Mesenchymal stem cell (in vitro differentiated cells and primary cell): ENCODE results near the gene CDRT15L2. TPM values are rescaled to one million over a fixed set of nuclear protein-coding genes. Genes with fewer than 3 reads are reported as not detected.
"Not testable (repeated sequence)": the region's sequence is repeated elsewhere in the genome, so short reads cannot be mapped to it uniquely, and the experiment has no call there.

ENCODE experiments used
- DNase-seq: peaks from one replicate; pipeline ENCODE4 v3.0.0-alpha.2; 2013
- H2AFZ ChIP-seq: one replicate; pipeline ENCODE4 v1.6.1; 2013; ENCODE audit warnings: low read depth, mild to moderate bottlenecking, control low read depth, inconsistent platforms, low read length, moderate library complexity
- H2AK5ac ChIP-seq: 2 replicates; pipeline ENCODE4 v1.6.1; 2013; ENCODE audit warnings: low read length, moderate library complexity, mild to moderate bottlenecking, inconsistent platforms; ENCODE audit not compliant: severe bottlenecking
- H2BK120ac ChIP-seq: one replicate; pipeline ENCODE4 v1.6.1; 2013; ENCODE audit warnings: low read depth, mild to moderate bottlenecking, inconsistent platforms, low read length, moderate library complexity
- H2BK12ac ChIP-seq, 2 experiments: one replicate each; pipeline ENCODE4 v1.6.1; 2013; ENCODE audit warnings: inconsistent platforms in 2 of 2, low read length in 2 of 2, mild to moderate bottlenecking in 2 of 2, moderate library complexity in 2 of 2, control low read depth in 1 of 2
- H2BK15ac ChIP-seq: one replicate; pipeline ENCODE4 v1.6.1; 2013; ENCODE audit warnings: mild to moderate bottlenecking, low read depth, inconsistent platforms; ENCODE audit not compliant: poor library complexity, severe bottlenecking
- H2BK5ac ChIP-seq: 2 replicates; pipeline ENCODE4 v1.6.1; 2013; ENCODE audit warnings: low read depth, mild to moderate bottlenecking, low read length, control low read depth, inconsistent platforms; ENCODE audit not compliant: poor library complexity, severe bottlenecking
- H3K14ac ChIP-seq, 2 experiments: one replicate each; pipeline ENCODE4 v1.6.1; 2013; ENCODE audit warnings: inconsistent platforms in 2 of 2, low read length in 2 of 2, control low read depth in 1 of 2, mild to moderate bottlenecking in 1 of 2, moderate library complexity in 1 of 2
- H3K18ac ChIP-seq, 2 experiments: one replicate each; pipeline ENCODE4 v1.6.1; 2013; ENCODE audit warnings: inconsistent platforms in 2 of 2, low read length in 2 of 2, control low read depth in 1 of 2, low read depth in 1 of 2, mild to moderate bottlenecking in 1 of 2
- H3K23ac ChIP-seq, 2 experiments: one replicate each; pipeline ENCODE4 v1.6.1; 2013; ENCODE audit warnings: inconsistent platforms in 2 of 2, low read length in 2 of 2, mild to moderate bottlenecking in 2 of 2, moderate library complexity in 2 of 2, control low read depth in 1 of 2
- H3K27ac ChIP-seq: 2 replicates; pipeline ENCODE4 v1.5.1; 2013; ENCODE audit warnings: mild to moderate bottlenecking, moderate library complexity, low read length, control low read depth, inconsistent platforms; ENCODE audit not compliant: poor library complexity, severe bottlenecking
- H3K27me3 ChIP-seq, 2 experiments: 2 replicates each; pipeline versions ENCODE4 v1.6.1 to v1.7.0; 2013; ENCODE audit warnings: low read length in 2 of 2, mild to moderate bottlenecking in 2 of 2, moderate library complexity in 2 of 2, control low read depth in 1 of 2, inconsistent platforms in 1 of 2; ENCODE audit not compliant: control insufficient read depth in 1 of 2, insufficient read depth in 1 of 2
- H3K36me3 ChIP-seq, 2 experiments: 2 replicates each; pipeline versions ENCODE4 v1.6.1 to v1.7.0; 2013; ENCODE audit warnings: low read length in 2 of 2, control low read depth in 1 of 2, inconsistent platforms in 1 of 2, low read depth in 1 of 2, mild to moderate bottlenecking in 1 of 2; ENCODE audit not compliant: insufficient read depth in 2 of 2, control insufficient read depth in 1 of 2
- H3K4ac ChIP-seq, 2 experiments: one replicate each; pipeline ENCODE4 v1.6.1; 2013; ENCODE audit warnings: inconsistent platforms in 2 of 2, low read length in 2 of 2, mild to moderate bottlenecking in 2 of 2, moderate library complexity in 2 of 2, control low read depth in 1 of 2, low read depth in 1 of 2
- H3K4me1 ChIP-seq: 2 replicates; pipeline ENCODE4 v1.6.1; 2013; ENCODE audit warnings: low read depth, low read length, control low read depth; ENCODE audit not compliant: control insufficient read depth, insufficient read depth
- H3K4me2 ChIP-seq: 2 replicates; pipeline ENCODE4 v1.6.1; 2013; ENCODE audit warnings: low read length, mild to moderate bottlenecking, inconsistent platforms; ENCODE audit not compliant: poor library complexity, severe bottlenecking
- H3K4me3 ChIP-seq, 2 experiments: 2 replicates each; pipeline versions ENCODE4 v1.5.1 to v1.7.0; 2013; ENCODE audit warnings: low read length in 2 of 2, mild to moderate bottlenecking in 2 of 2, control low read depth in 1 of 2, low read depth in 1 of 2; ENCODE audit not compliant: insufficient read depth in 1 of 2
- H3K79me1 ChIP-seq: replicated peaks from 2 replicates; pipeline ENCODE4 v1.6.1; 2013; ENCODE audit warnings: mild to moderate bottlenecking, control low read depth, low read length, inconsistent platforms; ENCODE audit not compliant: poor library complexity, severe bottlenecking
- H3K9ac ChIP-seq: 2 replicates; pipeline ENCODE4 v1.7.0; 2013; ENCODE audit warnings: mild to moderate bottlenecking, low read length, moderate library complexity
- H3K9me3 ChIP-seq: 2 replicates; pipeline ENCODE4 v1.7.0; 2013; ENCODE audit warnings: mild to moderate bottlenecking, low read length; ENCODE audit not compliant: control insufficient read depth
- H4K8ac ChIP-seq: one replicate; pipeline ENCODE4 v1.6.1; 2013; ENCODE audit warnings: inconsistent platforms, mild to moderate bottlenecking, low read length, moderate library complexity
- H4K91ac ChIP-seq: one replicate; pipeline ENCODE4 v1.6.1; 2013; ENCODE audit warnings: mild to moderate bottlenecking, low read length, inconsistent platforms
- WGBS: methylation state at CpG from one replicate; pipeline ENCODE4 v1.1.7; 2013; ENCODE audit warnings: mixed read lengths; 5-methylcytosine and 5-hydroxymethylcytosine counted together
- polyA plus RNA-seq, 2 experiments: library from polyadenylated mRNA; stranded (reverse); fragments of 200-250 nt; gene quantifications; one replicate each; pipeline ENCODE4 v1.2.3, GENCODE V29; 2013

The CDRT15L2 gene
- not detected for polyA plus RNA-seq (2013, experiment 1 of 2)
- polyA plus RNA-seq (2013, experiment 2 of 2) = not detected

GRCh38 chr17:20579424-20579823 is at the start of gene CDRT15L2:
CDRT15L2 (plus strand) TSS chr17:20579724; CDS start chr17:20579744, 20 bp downstream.
- not testable (repeated sequence) for DNase-seq, H3K23ac ChIP-seq, H3K9me3 ChIP-seq, H3K9ac ChIP-seq, H3K4me1 ChIP-seq, H2BK5ac ChIP-seq, H2BK120ac ChIP-seq, H3K18ac ChIP-seq, H2BK15ac ChIP-seq, H3K79me1 ChIP-seq, H4K8ac ChIP-seq, H3K4me3 ChIP-seq, H3K4me2 ChIP-seq, H3K4ac ChIP-seq, H3K36me3 ChIP-seq, H2AK5ac ChIP-seq, H2BK12ac ChIP-seq, H3K27ac ChIP-seq, H2AFZ ChIP-seq, H3K27me3 ChIP-seq, H4K91ac ChIP-seq, H3K14ac ChIP-seq
- 87% methylated on average over 12 of the region's 12 CpGs for WGBS

GRCh38 chr17:20530104-20530503 is 49.4 kb upstream of the CDRT15L2 start:
- H2AFZ ChIP-seq, H2BK120ac ChIP-seq, H3K36me3 ChIP-seq, H3K27ac ChIP-seq, H3K4me3 ChIP-seq, H3K4me2 ChIP-seq, H2BK12ac ChIP-seq, H4K91ac ChIP-seq, H3K23ac ChIP-seq, H2BK15ac ChIP-seq, H3K18ac ChIP-seq, H3K4me1 ChIP-seq, H3K9ac ChIP-seq, H2AK5ac ChIP-seq, DNase-seq, H4K8ac ChIP-seq, H3K79me1 ChIP-seq, H3K14ac ChIP-seq, H3K9me3 ChIP-seq, H2BK5ac ChIP-seq, H3K27me3 ChIP-seq, H3K4ac ChIP-seq: not testable (repeated sequence)
- WGBS = 45% methylated on average over 3 of the region's 6 CpGs

DNA sequence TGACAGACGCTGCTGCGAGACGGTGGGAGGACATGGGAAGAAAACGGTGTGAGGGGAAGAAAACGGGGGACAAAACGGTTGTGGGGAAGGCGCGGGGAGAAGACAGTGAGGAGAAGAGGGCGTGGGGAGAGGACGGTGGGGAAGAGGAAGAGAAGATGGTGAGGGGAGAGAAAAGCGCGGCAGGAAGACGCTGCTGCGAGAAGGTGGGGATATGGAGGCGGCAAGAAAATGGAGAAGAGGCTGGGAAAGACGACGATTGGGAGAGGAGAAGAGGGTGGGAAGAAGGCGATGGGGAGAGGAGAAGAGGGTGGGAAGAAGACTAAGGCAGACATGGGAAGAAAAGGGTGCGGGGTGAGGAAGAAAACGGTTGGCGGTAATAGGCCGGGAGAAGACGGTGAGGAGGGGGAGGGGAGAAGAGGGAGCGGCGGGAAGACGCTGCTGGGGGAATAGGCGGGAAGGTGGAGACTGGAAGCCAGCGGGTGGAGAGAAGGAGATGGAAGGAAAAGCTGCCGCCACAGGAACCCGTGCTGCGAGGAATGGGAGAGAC is 46.9 kb upstream of the CDRT15L2 start:
- not testable (repeated sequence) for H3K9ac ChIP-seq, H2BK120ac ChIP-seq, H3K18ac ChIP-seq, H2BK5ac ChIP-seq, H3K27me3 ChIP-seq, H3K4me1 ChIP-seq, H3K4ac ChIP-seq, H3K4me2 ChIP-seq, H4K91ac ChIP-seq, H2AK5ac ChIP-seq, H3K23ac ChIP-seq, H3K27ac ChIP-seq, H2BK15ac ChIP-seq, H3K14ac ChIP-seq, H4K8ac ChIP-seq, H3K4me3 ChIP-seq, H2AFZ ChIP-seq, H3K36me3 ChIP-seq, H3K9me3 ChIP-seq, H2BK12ac ChIP-seq, H3K79me1 ChIP-seq
- peak; percentile 57 for DNase-seq
- 0% methylated on average over 7 of the region's 31 CpGs for WGBS

- not testable (repeated sequence) for H3K4ac ChIP-seq, H3K79me1 ChIP-seq, H4K91ac ChIP-seq, H3K27me3 ChIP-seq, DNase-seq, H3K23ac ChIP-seq, H2BK15ac ChIP-seq, H3K18ac ChIP-seq, H3K36me3 ChIP-seq, H3K9me3 ChIP-seq, H3K27ac ChIP-seq, H2BK120ac ChIP-seq, H3K4me1 ChIP-seq, H3K14ac ChIP-seq, H2AFZ ChIP-seq, H4K8ac ChIP-seq, H2BK5ac ChIP-seq, H2AK5ac ChIP-seq, H3K9ac ChIP-seq, H3K4me2 ChIP-seq, H2BK12ac ChIP-seq
- 0% methylated on average over 6 of the region's 11 CpGs for WGBS
- H3K4me3 ChIP-seq = peak overlapping the region in 1 of 2 experiments; percentile 49
Observed at GRCh38 chr17:20533206-20533605, 46.3 kb upstream of the CDRT15L2 start.
